ENCODE data around the gene ATP8B4.

- TF ChIP-seq POLR2A (IDR thresholded peaks at IDR 0.05; ENCODE audit: low read depth, low read length), result no peak
- no peak for TF ChIP-seq POLR2AphosphoS5 (IDR thresholded peaks at IDR 0.05; ENCODE audit: low read depth, low read length)
- no peak for TF ChIP-seq TAF1 (IDR thresholded peaks at IDR 0.05; ENCODE audit: low read depth, low read length)
These were observed 32.4 kb upstream of the ATP8B4 start for GRCh38 chr15:50151476-50151875.
